ENCODE measurements around the gene ZNF600.
"Not testable (repeated sequence)": the region's sequence is repeated elsewhere in the genome, so short reads cannot be mapped to it uniquely, and the experiment has no call there.

Gene ZNF600

DNA sequence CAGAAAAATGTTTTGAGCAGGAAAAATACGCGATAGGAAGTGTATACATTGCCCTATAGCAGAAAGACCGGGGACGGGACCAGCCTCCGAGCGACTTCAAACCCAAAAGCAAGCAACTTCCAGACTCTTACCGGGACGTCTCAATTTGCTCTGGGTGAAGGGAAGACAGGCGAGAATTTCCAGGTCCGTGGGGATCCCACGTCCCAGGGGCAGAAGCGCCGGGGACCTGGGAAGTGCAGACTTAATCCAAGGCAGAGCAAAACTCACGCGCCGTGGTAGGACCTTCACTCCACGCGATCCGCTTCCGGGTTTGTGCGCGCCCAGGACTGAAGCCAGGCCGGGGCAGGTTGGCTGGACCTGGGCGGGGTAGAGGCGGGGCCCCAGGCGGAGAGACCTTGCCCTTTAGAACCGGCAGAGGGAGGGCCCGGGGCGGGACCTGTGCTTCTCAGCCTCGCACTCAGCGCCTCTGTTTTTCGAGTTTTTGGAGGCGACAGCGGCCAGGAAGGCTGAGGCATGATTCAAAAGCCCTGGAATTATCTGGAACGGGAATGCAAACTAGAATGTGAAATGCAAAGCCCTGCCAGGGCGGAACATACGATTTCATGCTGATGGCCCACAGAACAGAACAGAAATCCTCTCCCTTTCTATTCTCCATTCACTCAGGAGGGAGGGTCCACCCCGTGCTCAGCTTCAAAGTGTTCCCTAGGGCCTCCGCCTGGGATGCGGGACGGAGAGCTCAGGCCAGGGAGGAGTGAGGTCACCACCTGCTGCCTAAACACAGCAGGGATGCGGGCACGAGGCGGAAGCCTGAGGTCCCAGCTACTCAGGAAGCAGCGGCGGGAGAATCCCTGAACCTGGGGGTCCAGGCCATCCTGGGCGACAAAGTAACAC lies at the start of gene ZNF600:
TSS of gene ZNF600 (minus strand) at position 328 of the 891 bp plus-strand sequence. CDS start 7,903 bp downstream, outside the sequence.
- DNase-seq (ENCODE audit: low spot score), result peak; percentile 77

- DNase-seq (ENCODE audit: low spot score), result not testable (repeated sequence)
Observed at GRCh38 chr19:52834289-52834688, 47.7 kb upstream of the ZNF600 start.

- not testable (repeated sequence) for DNase-seq (ENCODE audit: low spot score)
Observed at GRCh38 chr19:52833541-52833940, 47.0 kb upstream of the ZNF600 start.

- not testable (repeated sequence) for DNase-seq (ENCODE audit: low spot score)
Observed at GRCh38 chr19:52829866-52830265, 43.3 kb upstream of the ZNF600 start.

GRCh38 chr19:52825765-52826164 lies 39.2 kb upstream of the ZNF600 start:
- no peak for DNase-seq (ENCODE audit: low spot score)

- DNase-seq (ENCODE audit: low spot score), result no peak
Observed at GRCh38 chr19:52823676-52824075, 37.1 kb upstream of the ZNF600 start.

DNA sequence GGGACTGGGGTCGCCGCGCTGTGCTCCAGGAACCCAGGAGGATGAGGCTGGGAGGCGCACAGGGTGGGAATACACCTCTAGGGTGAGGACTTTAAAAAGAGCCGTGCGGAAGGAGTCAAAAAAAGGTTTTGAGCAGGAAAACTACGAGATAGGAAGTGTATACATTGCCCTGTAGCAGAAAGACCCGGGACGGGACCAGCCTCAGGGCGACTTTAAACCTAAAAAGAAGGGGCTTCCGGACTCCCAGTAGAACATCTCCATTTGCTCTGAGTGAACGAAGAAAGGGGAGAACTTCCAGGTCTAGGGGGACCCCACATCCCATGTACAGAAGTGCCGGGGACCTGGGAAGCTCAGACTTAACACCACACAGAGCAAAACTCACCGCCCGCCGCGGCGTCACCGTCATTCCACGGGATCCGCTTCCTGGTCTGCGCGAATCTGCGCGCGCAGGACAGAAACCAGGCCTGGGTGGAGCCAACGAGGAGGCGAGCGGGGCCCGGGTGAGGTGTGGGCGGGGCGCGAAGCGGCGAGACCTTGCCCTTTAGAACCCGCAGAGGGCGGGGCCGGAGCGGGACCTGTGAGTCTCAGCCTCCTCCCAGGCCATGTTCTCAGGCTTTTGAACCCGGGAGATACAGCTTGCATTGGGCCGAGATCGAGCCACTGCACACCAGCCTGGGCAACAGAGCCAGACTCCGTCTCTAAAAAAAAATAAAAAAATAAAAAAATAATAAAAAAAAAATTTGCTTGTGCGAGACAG lies 34.8 kb upstream of the ZNF600 start, which contains the start of gene ZNF28:
TSS of gene ZNF28 (minus strand) at position 430 of the 757 bp plus-strand sequence. CDS start 3,675 bp downstream, outside the sequence.
- DNase-seq (ENCODE audit: low spot score), result peak; percentile 16

DNA sequence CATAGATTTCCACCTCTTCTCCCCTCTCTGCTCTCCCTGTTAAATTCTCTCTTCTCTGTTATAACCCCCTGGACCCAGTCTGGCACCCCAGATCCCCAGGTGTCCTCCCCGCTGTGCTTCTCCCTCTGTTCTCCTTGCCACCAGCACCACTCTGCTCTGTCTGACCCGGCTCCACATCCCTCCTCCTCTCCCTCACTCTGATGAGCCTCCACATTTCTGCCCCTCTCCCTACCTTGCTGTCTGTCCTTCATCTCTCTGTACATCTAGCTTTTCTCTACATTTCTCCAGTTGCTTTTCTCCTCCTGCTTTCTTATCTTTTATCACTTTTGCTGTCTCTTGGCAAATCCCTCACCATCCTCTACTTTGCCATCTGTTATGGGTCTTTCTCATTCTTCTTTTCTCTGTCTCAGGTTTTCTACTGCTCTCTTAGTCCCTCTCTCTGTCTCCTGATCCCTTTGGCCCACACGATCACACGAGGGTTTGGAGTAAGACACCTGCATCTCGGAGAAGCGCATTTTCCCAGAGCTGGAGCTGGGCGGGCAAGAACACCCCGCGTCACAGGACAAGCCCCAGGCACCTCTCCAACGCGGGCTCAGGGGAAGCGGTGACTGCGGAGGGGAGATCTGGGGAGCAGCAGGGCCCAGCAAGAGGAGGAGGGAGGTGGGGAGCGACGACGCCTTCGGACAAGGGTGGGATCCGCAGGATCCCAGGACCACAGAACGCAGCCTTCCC lies 34.0 kb upstream of the ZNF600 start:
- peak; percentile 17 for DNase-seq (ENCODE audit: low spot score)

GRCh38 chr19:52809801-52810200 lies 23.2 kb upstream of the ZNF600 start:
- no peak for DNase-seq (ENCODE audit: low spot score)

DNA sequence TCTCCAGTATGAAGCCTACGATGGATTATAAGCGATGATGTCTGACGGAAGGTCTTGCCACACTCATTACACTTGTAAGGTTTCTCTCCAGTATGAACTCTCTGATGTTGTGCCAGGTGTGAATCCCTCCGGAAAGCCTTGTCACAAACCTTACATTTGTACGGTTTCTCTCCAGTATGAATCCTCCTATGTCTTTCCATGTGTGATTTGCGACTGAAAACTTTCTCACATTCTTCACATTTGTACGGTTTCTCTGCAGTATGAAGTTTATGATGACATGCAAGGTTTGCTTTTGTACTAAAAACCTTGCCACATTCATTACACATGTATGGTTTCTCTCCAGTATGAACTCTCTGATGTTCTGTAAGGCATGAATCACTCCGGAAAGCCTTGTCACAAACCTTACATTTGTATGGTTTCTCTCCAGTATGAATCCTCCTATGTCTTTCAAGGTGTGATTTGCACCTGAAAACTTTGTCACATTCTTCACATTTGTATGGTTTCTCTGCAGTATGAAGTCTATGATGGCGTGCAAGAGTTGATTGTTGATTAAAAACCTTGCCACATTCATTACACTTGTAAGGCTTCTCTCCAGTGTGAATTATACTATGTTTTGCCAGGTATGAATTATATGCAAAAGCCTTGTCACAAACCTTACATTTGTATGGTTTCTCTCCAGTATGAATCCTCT lies 13.5 kb upstream of the ZNF600 start:
- not testable (repeated sequence) for DNase-seq (ENCODE audit: low spot score)

DNA sequence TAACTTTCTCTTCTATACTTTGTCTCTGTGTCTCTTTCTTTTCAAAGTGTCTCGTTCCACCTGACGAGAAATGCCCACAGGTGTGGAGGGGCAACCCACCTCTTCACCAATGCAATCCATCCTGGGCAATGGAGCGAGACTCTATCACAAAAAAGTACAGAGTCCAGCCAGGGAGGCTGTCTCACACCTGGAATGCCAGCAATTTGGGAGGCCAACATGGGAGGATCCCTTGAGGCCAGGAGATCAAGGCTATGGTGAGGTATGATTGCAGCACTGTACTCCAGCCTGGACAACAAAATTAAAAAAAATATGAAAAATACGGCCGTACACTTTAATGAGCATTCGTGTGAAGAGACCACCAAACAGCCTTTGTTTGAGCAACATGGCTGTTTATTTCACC lies 2.8 kb upstream of the ZNF600 start:
- DNase-seq (ENCODE audit: low spot score), result no peak

GRCh38 chr19:52786078-52786463 lies 520 bp downstream of the ZNF600 start:
- peak; percentile 6 for DNase-seq (ENCODE audit: low spot score)

- no peak for DNase-seq (ENCODE audit: low spot score)
Observed at GRCh38 chr19:52785506-52785905, 1.1 kb downstream of the ZNF600 start.

DNA sequence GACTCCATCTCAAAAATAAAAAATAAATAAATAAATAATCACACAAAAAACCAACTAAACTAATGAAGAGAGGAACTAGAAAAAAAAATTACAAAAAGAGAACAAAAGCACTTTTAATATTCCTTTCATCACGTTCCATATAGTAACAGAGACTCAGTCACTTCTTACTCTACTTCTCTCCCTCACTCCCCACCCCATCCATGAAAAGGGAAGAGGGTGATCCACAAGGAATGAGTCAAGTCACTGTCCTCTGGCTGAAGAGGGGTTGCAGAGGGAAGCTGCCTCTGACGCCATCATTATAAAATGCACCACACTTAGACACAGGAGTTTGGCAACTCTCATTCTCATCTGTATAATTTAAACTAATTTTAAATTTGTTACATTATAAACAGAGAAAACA lies 3.7 kb downstream of the ZNF600 start:
- not testable (repeated sequence) for DNase-seq (ENCODE audit: low spot score)

- no peak for DNase-seq (ENCODE audit: low spot score)
Observed at GRCh38 chr19:52778811-52779210, 7.8 kb downstream of the ZNF600 start.

- DNase-seq (ENCODE audit: low spot score), result not testable (repeated sequence)
Observed at GRCh38 chr19:52756447-52756846, 30.1 kb downstream of the ZNF600 start.

GRCh38 chr19:52749780-52750179 lies 36.8 kb downstream of the ZNF600 start:
- DNase-seq (ENCODE audit: low spot score), result no peak

DNA sequence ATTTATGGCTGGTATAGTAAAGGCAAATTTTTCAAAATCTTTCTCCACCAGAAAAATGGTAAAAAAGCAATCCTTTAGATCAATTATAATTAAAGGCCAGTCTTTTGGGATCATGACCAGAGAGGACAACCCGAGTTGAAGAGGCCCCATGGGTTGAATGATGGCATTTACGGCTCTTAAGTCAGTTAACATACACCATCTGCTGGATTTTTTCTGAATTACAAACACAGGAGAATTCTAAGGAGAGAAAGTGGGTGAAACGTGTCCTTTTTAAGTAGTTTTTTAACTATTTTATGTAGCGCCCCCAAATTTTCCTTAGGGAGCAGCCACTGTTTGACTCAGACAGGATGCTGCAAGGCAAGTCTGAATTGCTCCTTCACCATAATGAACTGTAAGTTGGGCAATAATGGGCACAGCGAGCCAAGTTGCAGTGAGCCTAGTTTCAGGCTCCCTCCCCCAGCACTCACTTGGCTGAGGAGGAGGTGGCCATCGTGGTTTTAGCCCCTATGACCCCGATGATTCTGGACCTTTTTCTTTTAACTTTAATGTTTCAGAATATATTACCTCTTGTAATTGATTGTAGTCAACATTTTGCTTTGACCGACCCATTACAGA lies 38.1 kb downstream of the ZNF600 start:
- peak; percentile 20 for DNase-seq (ENCODE audit: low spot score)

DNA sequence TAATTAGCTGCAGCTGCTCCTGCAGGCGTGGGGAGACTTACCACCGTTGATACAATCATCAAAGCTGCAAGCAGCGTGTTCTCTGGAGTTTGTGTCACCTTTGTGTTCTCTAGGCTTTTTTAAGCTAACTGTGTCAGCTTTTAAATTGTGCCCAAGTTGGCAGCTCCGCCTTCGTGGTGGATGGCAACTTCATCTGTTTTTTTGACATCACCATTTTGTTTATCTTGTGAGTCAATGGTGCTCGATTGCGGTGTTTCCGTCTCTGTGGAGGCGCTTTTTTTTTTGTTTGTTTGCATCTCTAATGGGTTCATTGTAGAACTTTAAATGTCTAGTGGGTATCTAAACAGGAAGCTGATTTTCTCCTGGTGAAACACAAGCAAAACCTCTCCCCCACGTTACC lies 40.7 kb downstream of the ZNF600 start:
- not testable (repeated sequence) for DNase-seq (ENCODE audit: low spot score)

- no peak for DNase-seq (ENCODE audit: low spot score)
Observed at GRCh38 chr19:52743091-52743490, 43.5 kb downstream of the ZNF600 start.

- DNase-seq (ENCODE audit: low spot score), result no peak
Observed at GRCh38 chr19:52742516-52742915, 44.1 kb downstream of the ZNF600 start.
